Peyer's patch (tissue), 4 donors: ENCODE data around the gene SPTB. TPM values are rescaled to one million over a fixed set of nuclear protein-coding genes. Genes with fewer than 3 reads are reported as not detected.
A peak's percentile ranks its signal among the peaks of the same experiment; 100 is the strongest.

Experiments
- DNase-seq, 3 donors: peaks; one replicate each; pipeline ENCODE4 v3.0.0-alpha.2; 2017 to 2019
- H3K27ac ChIP-seq, 4 donors: fragments of 200-600 bp; sonication (generic); one replicate each; pipeline ENCODE4 v1.5.1; 2016 to 2019
- H3K27me3 ChIP-seq, 2 donors: fragments of 200-600 bp; sonication (generic); one replicate each; pipeline ENCODE4 v1.5.1; 2019
- H3K36me3 ChIP-seq, 3 donors: fragments of 200-600 bp; sonication (generic); one replicate each; pipeline ENCODE4 v1.5.1; 2016 to 2019
- H3K4me1 ChIP-seq, 4 donors: fragments of 200-600 bp; sonication (generic); one replicate each; pipeline ENCODE4 v1.5.1; 2016 to 2019
- H3K4me3 ChIP-seq, 4 donors: fragments of 200-600 bp; sonication (generic); 1 replicate in 3 of 4; 2 replicates in 1 of 4; pipeline ENCODE4 v1.5.1; 2016 to 2019; ENCODE audit warnings: mild to moderate bottlenecking in 1 of 4
- H3K9me3 ChIP-seq, 4 donors: fragments of 200-600 bp; sonication (generic); one replicate each; pipeline ENCODE4 v1.5.1; 2016 to 2019; ENCODE audit warnings: mild to moderate bottlenecking in 1 of 4
- POLR2A ChIP-seq, 2 donors: fragments of 450-650 bp; IDR thresholded peaks; one replicate each; pipeline ENCODE4 v1.5.1; 2017; ENCODE audit warnings: antibody characterized with exemption in 2 of 2, mild to moderate bottlenecking in 2 of 2, moderate library complexity in 2 of 2
- total RNA-seq, 4 donors: library from RNA; depleted of rRNA; stranded (reverse); fragments of >200 nt; gene quantifications; one replicate each; pipeline ENCODE4 v1.1.0, GENCODE V29; 2016
- TF ChIP-seq, protein P1 (sequence below), 6 experiments: fragments of 450-650 bp in 4 of 6; fragments of 200-600 bp in 2 of 6; sonication (generic) in 1 of 6; IDR thresholded peaks; one replicate each; pipeline ENCODE4 v1.5.1; 2017 to 2019; ENCODE audit warnings: antibody characterized with exemption in 6 of 6, mild to moderate bottlenecking in 3 of 6, moderate library complexity in 1 of 6

Gene SPTB
- total RNA-seq, 4 donors from 2014 or later, result 0.57 to 2.5 (median 0.94) TPM; not detected in 1

DNA sequence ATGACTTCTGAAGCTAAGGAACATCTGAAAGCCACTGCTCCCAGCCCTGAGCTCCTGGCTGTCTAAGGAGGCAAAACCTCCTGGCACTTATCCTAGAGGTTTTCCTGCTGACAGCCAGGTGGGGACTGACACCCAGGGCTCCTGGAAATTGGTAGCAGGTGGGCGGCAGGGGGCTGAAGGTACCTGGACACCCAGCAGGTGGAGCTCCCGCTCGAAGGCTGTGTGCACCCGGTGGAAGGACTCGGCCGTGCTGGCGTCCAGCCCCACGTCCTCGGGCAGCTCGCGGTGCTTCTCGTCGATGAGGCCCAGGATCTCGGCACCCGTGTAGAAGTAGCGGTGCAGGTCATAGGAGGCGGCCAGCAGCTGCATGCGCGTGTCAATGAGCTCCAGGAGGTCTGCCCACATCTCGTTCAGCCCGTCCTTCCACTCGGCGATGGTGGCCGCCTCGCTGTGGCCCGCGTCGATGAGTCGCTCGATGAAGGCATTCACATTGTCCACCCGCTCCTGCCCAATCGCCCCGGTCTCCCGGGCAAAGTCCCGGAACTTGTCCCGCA lies 107.2 kb downstream of the SPTB start:
- Histone ChIP-seq H3K27me3 (no peaks in the 10 kb centered on the region), H3K9me3 (no peaks in the 10 kb centered on the region), H3K27ac (no peak overlapping the region), H3K4me3 (no peak overlapping the region), H3K4me1 (no peaks in the 10 kb centered on the region), H3K36me3 (no peaks in the 10 kb centered on the region)
- TF ChIP-seq, protein P1, sequence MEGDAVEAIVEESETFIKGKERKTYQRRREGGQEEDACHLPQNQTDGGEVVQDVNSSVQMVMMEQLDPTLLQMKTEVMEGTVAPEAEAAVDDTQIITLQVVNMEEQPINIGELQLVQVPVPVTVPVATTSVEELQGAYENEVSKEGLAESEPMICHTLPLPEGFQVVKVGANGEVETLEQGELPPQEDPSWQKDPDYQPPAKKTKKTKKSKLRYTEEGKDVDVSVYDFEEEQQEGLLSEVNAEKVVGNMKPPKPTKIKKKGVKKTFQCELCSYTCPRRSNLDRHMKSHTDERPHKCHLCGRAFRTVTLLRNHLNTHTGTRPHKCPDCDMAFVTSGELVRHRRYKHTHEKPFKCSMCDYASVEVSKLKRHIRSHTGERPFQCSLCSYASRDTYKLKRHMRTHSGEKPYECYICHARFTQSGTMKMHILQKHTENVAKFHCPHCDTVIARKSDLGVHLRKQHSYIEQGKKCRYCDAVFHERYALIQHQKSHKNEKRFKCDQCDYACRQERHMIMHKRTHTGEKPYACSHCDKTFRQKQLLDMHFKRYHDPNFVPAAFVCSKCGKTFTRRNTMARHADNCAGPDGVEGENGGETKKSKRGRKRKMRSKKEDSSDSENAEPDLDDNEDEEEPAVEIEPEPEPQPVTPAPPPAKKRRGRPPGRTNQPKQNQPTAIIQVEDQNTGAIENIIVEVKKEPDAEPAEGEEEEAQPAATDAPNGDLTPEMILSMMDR (IDR thresholded peaks at IDR 0.05), result no peak
- TF ChIP-seq POLR2A (IDR thresholded peaks at IDR 0.05), result no peak
- DNase-seq, result no peak

DNA sequence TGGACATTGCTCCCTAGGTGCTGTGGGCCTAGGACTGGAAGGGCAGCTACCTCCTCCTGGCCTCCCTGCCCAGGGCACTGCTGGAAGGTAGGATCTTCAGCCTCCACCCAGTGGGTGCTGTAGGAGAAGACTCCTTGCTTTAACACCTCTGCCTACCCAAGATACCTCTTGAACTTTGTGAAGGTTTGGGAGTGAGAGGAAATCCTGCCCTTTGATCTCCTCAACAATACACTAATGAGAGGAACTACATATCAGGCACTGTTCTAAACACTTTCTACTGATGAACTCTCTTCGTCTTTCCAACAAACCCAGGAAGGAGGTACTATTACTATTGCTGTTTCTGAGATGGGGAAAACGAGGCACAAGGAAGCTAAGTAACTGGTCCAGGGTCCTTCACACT lies 108.5 kb downstream of the SPTB start:
- DNase-seq, result no peak
- Histone ChIP-seq H3K4me3 (no peak overlapping the region), H3K36me3 (no peaks in the 10 kb centered on the region), H3K4me1 (no peaks in the 10 kb centered on the region), H3K27me3 (no peaks in the 10 kb centered on the region), H3K9me3 (no peaks in the 10 kb centered on the region), H3K27ac (no peak overlapping the region)
- TF ChIP-seq, protein P1 (IDR thresholded peaks at IDR 0.05), result no peak
- no peak for TF ChIP-seq POLR2A (IDR thresholded peaks at IDR 0.05)

DNA sequence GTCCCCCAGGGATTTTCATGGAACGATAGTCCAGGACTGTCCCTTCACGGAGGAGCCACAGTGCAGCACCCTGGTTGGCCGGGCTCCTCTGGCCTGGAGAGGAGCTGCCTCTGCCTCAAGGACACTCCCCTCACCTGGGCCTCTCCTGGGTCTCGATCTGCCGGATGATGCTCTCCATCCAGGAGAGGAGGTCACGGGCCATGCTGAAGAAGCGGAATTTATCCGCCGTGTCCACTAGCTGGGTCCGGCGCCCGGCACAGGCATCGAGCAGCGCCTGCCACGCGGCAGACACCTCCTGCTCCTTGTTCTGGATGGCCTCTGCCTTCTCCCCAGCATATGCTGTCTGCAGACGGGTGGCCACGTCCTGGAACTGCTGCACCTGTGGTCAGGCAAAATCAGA lies 109.0 kb downstream of the SPTB start:
- no peaks in the 10 kb centered on the region for H3K27me3 ChIP-seq
- H3K27ac ChIP-seq, result no peak overlapping the region
- no peaks in the 10 kb centered on the region for H3K9me3 ChIP-seq
- no peaks in the 10 kb centered on the region for H3K4me1 ChIP-seq
- no peak overlapping the region for H3K4me3 ChIP-seq
- TF ChIP-seq, protein P1 (IDR thresholded peaks at IDR 0.05), result no peak
- TF ChIP-seq POLR2A (IDR thresholded peaks at IDR 0.05), result no peak
- peak in 1 of 3 donors; percentile 29 for DNase-seq
- H3K36me3 ChIP-seq, result no peaks in the 10 kb centered on the region

DNA sequence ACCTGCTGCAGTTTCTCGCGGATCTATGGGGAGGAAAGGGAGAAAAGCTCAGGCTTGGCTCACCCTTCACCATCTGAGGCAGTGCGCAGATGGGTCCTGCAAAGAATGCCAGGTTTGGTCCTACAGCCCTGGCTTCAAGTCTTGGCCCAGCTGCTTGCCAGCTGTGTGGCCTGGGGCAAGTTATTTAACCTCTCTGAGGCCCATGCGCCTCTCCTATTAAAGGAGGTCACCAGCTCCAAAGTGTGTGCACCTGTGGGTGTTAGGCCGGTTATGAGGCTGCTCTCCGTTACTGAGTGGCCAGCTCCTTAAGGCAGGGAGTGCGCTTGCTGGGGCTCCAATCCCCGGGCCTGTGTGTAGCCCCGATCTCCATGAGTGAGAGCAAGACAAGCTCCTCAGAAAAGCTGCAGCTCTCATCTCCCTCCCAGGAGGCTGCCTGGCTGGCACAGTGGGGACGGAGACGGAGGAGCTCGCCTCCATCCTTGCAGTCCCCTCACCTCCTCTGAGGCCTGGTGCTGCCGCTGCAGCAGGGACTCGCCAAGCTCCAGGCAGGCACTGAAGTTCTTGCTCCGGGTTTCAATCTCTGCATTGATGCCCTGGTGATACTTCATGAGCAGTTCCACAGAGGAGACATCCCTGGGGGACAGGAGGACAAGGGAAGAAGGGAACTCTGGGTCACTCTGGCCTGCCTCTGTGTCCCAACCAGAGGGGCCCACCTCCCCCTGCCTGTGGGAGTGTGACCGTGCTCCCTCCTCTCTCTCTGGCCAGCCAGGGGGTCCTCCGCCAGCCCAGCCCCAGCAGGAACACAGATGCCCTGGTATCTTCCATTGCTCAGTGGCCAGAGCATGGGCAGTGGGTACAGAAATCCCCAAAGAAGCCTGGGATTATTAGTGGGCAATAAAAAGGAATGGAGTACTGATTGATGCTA lies 110.3 kb downstream of the SPTB start:
- Histone ChIP-seq H3K4me1 (peaks cover 0 to 7% (median 0%) of the 10 kb centered on the region in 4 donors), H3K27me3 (no peaks in the 10 kb centered on the region), H3K4me3 (no peak overlapping the region), H3K9me3 (no peaks in the 10 kb centered on the region), H3K27ac (no peak overlapping the region), H3K36me3 (no peaks in the 10 kb centered on the region)
- no peak for TF ChIP-seq POLR2A (IDR thresholded peaks at IDR 0.05)
- TF ChIP-seq, protein P1 (IDR thresholded peaks at IDR 0.05), result no peak
- DNase-seq, result no peak

DNA sequence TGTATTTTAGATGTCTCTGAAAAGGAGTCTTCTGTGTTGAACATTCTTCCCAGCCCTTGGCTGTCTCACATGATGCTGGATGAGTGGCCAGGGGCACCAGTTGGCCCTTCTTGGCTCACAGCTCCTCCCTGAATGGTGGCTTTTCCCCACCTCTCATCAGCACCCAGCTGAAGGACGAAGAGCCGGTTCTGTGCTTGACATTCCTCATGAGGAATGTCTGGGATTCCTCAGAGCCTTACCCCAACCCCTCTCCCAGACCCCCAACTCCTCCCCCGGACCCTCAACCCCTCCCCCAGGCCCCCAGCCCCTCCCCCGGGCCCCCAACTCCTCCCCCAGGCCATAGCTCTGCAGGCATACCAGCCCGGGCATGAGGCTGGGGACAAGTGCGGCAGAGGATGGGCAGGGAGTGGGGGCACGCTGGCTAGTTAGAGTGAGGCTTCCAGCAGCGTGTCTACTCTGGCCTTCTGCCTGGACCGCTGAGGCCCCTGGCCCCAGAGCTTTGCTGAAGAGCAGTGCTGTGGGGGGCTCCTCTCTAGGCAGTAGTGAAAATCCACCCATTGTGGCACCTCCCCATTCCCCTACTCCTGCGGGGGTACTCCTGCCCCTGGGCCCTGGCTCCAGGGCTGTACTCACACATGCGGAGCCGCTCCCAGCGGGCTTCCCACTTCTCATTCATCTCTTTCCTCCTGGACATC lies 111.2 kb downstream of the SPTB start:
- no peak for DNase-seq

More for the DNA sequence above, 111.2 kb downstream of the SPTB start:
- TF ChIP-seq POLR2A (IDR thresholded peaks at IDR 0.05), result no peak
- TF ChIP-seq, protein P1 (IDR thresholded peaks at IDR 0.05), result no peak
- Histone ChIP-seq H3K27ac (no peak overlapping the region), H3K4me3 (no peak overlapping the region), H3K36me3 (no peaks in the 10 kb centered on the region), H3K9me3 (no peaks in the 10 kb centered on the region), H3K4me1 (peaks cover 0 to 16% (median 0%) of the 10 kb centered on the region in 4 donors), H3K27me3 (no peaks in the 10 kb centered on the region)
